HT1080 (cell line): ENCODE measurements around the gene GJB5. TPM values are rescaled to one million over a fixed set of nuclear protein-coding genes. Genes with fewer than 3 reads are reported as not detected.

Source experiments
- DNase-seq: peaks from one replicate; pipeline ENCODE4 v3.0.0-alpha.2; 2015; ENCODE audit warnings: low read depth
- total RNA-seq: library from RNA; depleted of rRNA; stranded (reverse); fragments of >200 nt; shearing (Covaris generic); gene quantifications from 2 replicates; pipeline ENCODE4 v1.2.3, GENCODE V29; 2014

GJB5 gene
- total RNA-seq, 1 experiment from 2014 or later: not detected

DNA sequence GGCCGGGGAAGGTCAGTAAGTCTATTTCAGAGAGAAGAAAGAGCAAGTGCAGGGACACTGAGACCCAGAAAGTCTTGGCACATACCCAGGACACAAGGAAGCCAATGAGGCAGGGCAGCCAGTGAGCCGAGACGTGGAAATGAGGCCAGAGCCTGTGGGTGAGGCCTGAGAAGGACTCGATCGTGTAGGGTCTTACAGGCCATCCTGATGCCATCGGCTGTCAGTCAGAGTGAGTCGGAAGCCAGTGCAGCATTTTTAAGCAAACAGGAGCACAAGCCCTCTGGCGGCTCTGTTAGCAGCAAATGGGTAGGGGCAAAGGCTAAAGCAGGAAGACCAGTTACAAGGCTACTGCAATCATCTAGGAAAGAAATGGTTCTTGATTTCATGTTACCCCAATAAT lies 20.1 kb downstream of the GJB5 start:
- no peak for DNase-seq

DNA sequence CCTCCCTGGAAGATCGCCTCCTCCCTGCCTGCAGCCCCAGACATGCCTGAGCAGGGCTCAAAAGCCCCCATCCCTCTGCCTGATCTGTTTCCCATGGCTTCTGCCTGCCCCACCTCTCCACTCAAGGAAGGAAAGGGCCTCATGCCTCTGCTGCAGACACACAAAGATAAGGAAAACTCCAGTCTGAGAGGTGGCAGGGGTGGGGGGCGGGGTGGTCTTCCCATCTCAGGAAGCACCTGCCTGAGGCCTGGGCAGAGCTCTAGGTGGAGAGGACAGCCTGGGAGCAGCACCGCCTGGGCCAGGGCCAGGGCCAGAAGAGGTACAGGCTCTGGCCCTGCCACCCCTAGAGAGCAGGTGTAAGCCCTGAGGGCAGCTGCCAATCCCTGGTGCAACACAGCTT lies 22.1 kb downstream of the GJB5 start:
- no peak for DNase-seq

GRCh38 chr1:34777519-34778321 lies 22.9 kb downstream of the GJB5 start:
- DNase-seq: no peak

DNA sequence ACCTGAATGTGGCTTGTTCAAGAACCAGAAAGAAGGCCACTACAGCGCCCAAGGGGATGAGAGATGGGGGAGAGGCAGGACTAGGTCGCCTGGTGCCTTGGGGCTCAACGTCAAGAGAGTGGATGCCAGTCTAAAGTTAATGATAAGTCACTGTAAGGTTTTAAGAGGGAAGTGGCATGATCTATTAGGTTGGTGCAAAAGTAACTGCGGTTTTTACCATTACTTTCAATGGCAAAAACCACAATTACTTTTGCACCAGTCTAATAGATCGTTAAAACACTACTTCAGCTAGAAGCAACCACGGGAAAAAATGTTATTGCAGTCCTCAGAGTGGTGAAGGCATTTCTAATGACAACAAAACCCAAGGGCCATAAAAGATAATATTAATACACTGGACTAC lies 23.5 kb downstream of the GJB5 start:
- DNase-seq: no peak

- no peak for DNase-seq
Measured at GRCh38 chr1:34779005-34779404, 24.2 kb downstream of the GJB5 start.

DNA sequence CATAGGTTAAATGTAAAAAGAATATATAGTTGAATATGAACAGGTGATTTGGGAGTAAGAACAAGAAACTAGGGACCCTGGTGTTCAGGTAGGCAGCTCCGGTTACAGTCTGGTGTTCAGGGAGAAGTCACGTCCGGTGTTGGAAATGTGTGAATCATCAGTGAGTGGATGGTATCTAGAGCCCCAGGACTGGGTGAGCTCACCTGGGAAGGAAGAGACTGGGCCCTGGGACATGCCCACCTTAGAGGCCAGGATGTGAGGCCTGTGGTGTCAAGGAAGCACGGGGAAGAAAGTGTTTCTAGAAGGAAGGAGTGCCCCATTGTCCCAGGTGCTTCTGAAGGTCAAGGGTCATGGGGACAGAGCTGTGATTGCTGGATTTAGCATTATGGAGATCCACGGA lies 24.7 kb downstream of the GJB5 start:
- DNase-seq: peak; percentile 35

- no peak for DNase-seq
Measured at GRCh38 chr1:34779962-34780361, 25.1 kb downstream of the GJB5 start.

DNA sequence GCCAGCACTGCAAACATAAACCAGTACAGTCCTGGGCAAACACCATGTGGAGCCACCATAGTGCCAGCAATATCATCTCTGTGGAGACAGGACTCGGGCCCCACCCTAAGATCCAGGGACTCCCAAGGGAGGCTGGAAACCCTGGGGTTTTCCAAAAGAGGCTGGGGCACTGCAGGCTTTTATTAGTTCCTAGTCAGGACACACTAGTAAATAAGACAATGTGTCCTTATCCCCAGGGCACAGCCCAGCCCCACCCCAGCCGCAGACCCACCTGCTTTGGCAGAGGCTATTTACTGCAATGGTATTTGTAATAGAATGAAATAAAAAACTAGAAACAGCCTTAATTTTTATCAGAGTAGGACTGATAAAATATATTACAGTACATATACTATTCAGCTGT lies 25.7 kb downstream of the GJB5 start:
- DNase-seq: no peak

- no peak for DNase-seq
Measured at GRCh38 chr1:34781071-34781843, 26.4 kb downstream of the GJB5 start, which contains the start of gene GJB3. TSS of gene GJB3 (plus strand) at chr1:34781214. CDS start at chr1:34784763, 3,549 bp downstream.

DNA sequence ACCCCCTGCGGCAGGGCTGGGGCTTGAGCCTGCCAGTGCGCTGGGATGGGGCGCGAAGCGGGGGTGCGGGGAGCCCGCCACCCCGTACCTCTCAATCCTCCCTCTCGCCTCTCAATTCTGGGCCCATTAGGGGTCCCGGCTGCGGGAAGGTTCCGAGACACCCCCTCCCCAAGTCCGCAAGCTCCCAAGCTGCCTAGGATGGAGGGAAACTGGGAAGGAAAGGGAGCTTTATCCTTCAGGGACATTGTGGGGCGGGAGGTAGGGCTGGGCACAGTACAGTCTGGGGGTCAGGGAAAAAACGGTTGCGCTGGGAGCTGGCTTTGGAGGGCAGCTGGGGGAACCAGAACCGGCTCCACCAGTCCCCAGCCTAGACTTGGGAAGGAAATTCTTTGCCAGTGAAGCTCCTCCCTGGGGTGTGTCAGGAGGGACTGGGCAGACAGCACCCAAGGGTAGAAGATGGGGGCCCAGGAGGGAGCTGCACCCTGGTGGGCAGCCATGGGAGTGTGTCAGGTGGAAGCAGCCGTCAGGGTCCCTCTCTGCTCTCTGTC lies 27.1 kb downstream of the GJB5 start:
- DNase-seq: no peak

DNA sequence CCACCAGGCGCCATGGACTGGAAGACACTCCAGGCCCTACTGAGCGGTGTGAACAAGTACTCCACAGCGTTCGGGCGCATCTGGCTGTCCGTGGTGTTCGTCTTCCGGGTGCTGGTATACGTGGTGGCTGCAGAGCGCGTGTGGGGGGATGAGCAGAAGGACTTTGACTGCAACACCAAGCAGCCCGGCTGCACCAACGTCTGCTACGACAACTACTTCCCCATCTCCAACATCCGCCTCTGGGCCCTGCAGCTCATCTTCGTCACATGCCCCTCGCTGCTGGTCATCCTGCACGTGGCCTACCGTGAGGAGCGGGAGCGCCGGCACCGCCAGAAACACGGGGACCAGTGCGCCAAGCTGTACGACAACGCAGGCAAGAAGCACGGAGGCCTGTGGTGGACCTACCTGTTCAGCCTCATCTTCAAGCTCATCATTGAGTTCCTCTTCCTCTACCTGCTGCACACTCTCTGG lies 29.9 kb downstream of the GJB5 start:
- DNase-seq: no peak

DNA sequence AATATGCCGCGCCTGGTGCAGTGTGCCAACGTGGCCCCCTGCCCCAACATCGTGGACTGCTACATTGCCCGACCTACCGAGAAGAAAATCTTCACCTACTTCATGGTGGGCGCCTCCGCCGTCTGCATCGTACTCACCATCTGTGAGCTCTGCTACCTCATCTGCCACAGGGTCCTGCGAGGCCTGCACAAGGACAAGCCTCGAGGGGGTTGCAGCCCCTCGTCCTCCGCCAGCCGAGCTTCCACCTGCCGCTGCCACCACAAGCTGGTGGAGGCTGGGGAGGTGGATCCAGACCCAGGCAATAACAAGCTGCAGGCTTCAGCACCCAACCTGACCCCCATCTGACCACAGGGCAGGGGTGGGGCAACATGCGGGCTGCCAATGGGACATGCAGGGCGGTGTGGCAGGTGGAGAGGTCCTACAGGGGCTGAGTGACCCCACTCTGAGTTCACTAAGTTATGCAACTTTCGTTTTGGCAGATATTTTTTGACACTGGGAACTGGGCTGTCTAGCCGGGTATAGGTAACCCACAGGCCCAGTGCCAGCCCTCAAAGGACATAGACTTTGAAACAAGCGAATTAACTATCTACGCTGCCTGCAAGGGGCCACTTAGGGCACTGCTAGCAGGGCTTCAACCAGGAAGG lies 30.5 kb downstream of the GJB5 start:
- no peak for DNase-seq

DNA sequence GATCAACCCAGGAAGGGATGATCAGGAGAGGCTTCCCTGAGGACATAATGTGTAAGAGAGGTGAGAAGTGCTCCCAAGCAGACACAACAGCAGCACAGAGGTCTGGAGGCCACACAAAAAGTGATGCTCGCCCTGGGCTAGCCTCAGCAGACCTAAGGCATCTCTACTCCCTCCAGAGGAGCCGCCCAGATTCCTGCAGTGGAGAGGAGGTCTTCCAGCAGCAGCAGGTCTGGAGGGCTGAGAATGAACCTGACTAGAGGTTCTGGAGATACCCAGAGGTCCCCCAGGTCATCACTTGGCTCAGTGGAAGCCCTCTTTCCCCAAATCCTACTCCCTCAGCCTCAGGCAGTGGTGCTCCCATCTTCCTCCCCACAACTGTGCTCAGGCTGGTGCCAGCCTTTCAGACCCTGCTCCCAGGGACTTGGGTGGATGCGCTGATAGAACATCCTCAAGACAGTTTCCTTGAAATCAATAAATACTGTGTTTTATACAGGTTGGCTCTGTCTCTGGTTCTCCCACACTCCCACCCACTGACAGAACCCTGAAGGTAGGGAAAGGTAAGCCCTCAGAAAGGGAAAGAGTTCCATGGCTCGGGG lies 31.1 kb downstream of the GJB5 start:
- DNase-seq: no peak

DNA sequence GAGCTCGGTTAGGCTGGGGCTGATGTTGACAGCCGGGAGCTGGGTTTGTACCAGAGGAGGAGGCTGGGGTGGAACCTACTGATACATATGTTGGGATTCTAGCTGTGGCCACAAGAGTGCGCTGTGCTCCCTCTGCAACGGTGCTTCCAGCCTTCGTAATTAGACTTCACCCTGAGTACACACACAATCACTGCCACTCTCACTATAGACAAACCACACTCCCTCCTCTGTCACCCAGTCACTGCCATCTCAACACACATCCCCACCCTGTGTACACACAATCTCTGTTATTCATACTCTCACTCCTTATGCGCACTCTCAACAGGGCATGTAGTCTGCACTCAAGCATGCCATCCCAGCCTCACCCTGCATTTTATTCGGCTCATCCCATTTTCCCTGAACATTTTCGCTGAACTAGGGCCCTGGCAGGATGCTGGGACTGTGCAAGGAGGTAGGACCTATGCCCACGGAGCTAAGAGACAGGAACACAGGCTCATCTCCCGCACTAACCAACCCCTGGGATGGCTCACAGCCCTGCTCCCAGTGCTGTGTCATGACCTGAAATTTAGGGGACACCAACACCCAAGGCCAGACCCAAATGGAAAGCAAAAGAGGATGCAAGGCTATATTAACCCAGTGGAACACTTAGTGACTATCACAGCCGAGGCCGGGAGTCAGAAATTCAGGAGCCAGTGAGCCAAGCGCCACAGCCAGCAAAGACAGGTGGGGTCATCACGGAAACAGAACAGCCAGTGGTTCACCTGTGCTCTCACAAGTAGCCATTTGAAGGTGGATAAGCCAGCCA lies 31.9 kb downstream of the GJB5 start:
- DNase-seq: peak; percentile 62

DNA sequence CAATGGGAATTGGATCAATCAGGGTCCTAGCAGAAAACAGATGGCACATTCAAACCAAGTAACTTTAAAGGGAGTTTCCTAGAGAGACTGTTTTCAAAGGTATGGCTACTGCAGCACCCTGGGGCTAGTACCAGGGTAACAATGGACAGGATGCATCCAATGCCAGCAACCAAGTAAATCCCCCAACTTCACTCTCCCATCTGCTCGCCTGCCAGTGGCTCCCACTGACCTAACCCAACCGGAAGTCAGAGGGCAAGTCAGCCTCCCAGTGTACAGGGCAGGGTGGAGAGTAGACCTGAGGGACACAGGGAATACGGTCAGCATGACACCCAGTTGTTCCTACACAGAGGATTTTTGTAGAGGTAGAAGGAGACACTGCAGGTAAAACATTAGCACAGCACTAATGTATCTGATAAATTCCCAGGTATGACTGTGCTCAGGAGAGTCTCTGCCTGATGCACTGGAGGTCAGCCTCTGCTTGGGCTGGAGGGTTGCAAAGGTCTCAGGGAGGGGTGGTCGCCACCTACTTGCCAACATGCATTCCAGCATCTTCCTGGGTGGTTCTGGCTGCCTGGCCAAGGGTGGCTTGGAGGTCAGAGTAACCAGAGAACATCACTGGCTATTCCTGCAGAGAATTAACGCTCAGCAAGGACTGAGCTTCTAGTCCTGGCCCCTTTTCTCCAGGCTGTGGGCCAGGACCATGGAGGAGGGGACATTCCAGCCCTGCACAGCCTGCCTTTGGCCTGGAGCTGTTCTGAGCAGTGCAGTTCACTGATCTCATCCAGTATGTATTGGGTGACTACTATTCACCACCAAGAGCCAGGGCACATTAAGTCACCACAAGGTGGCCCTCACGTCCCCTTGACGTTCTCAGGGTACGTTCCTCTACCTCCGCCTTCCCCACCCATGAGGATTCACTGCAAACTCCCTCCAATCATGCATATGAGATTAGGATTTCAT lies 32.9 kb downstream of the GJB5 start:
- peak; percentile 11 for DNase-seq

DNA sequence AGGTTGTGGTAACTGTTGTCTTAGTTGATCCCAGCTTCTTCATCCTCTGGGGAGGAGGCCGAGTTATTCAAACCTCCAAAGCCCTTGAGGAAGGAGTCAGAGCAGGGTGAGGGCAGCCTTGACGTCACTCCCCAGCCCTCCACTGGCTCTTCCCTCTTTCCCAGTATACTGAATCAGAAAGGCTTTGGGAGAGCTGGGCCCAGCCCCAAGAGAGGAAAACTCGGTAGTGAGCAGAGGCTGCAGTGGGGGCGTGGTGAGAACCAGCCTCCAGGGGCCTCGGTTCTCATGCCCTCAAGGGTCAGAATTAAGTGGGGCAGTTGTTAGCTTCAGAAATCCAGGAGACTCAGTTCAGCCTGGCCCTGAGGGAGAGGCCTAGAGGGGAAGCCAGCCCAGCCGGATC lies 36.1 kb downstream of the GJB5 start:
- DNase-seq: no peak

DNA sequence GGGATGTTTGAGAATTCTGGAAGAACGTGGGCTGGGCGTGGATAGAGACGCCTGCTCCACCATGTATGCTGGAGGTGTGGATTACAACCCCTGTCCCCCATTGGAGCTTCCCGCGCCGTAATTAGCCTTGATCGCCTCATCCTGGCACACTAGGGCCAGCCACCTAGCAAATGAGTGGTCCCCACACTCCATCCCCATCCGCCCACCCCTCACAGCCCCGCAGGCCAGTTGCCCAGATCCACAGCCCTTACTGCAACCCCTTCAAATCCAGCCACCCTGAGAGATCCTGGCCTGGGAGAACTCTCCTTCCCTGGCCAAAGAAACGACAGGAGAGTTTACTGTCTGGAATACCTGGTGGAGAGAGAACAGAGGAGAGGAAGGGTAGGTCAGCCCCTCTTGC lies 37.6 kb downstream of the GJB5 start:
- DNase-seq: no peak

- DNase-seq: no peak
Measured at GRCh38 chr1:34792868-34793727, 38.3 kb downstream of the GJB5 start, which contains the start of gene GJA4. TSS of gene GJA4 (plus strand) at chr1:34792999. CDS start at chr1:34794214, 1,215 bp downstream.
